HFF-Myc (cell line): ENCODE measurements around the gene TEX2.

Source experiments
- DNase-seq: peaks from one replicate; pipeline ENCODE4 v3.0.0-alpha.2; 2011; ENCODE audit warnings: low read depth; ENCODE audit errors: extremely low read depth
- H3K4me3 ChIP-seq: replicated peaks from 2 replicates; pipeline ENCODE4 v1.5.1; 2011; ENCODE audit warnings: low read depth, mild to moderate bottlenecking, control low read depth, low read length
- TF ChIP-seq, protein P1 (sequence below): IDR thresholded peaks from 2 replicates; pipeline ENCODE4 v1.5.1; 2012; ENCODE audit warnings: mild to moderate bottlenecking, low read depth, low read length, control low read depth; ENCODE audit errors: missing control alignments

TEX2 gene

DNA sequence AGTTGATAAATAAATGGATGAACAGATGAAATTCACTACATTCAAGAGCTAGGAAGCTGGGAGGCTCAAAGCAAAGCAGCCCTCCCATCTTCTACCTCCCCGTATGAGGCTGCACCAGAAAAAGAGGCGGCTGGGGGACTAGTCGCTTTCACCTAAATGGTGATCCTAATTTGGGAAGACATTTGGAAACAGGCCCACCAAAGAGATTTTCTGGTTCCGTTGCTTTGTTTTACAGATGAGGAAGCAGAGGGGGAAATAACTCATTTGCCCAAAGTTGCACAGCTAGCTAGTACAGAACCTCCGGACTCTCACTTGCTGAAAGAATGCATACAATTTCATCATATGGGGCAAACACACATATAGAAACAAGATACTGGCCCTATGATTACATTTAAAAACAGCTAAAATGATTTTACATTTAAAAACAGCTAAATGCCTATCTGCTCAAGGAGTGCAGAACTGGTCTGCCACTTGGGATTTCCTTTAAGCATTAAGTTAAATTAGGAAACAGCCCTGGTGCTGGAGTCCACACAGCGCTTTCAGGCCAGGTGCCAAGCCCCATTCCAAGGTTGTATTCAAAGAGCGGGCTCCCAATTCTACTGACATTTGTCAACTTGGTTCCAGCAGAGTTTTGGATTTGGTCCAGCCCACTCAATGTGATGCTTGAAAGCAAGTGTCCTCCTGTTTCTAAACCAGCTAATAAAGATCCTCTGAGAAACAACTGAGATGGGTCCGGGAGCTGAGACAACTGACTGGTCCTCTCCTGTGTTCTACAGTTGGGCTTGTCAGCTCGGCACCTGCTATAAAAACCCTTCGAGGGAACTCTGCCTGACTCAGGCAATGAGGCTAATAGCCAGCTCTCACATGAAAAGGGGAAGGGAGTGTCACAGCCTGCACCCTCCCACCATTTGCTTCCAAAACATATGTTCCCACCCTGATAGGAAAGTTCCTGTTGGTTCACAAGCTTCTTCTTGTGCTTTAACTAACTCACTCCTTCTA, 144.8 kb downstream of the TEX2 start:
- TF ChIP-seq, protein P1, sequence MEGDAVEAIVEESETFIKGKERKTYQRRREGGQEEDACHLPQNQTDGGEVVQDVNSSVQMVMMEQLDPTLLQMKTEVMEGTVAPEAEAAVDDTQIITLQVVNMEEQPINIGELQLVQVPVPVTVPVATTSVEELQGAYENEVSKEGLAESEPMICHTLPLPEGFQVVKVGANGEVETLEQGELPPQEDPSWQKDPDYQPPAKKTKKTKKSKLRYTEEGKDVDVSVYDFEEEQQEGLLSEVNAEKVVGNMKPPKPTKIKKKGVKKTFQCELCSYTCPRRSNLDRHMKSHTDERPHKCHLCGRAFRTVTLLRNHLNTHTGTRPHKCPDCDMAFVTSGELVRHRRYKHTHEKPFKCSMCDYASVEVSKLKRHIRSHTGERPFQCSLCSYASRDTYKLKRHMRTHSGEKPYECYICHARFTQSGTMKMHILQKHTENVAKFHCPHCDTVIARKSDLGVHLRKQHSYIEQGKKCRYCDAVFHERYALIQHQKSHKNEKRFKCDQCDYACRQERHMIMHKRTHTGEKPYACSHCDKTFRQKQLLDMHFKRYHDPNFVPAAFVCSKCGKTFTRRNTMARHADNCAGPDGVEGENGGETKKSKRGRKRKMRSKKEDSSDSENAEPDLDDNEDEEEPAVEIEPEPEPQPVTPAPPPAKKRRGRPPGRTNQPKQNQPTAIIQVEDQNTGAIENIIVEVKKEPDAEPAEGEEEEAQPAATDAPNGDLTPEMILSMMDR: no peak
- DNase-seq: no peak
- H3K4me3 ChIP-seq: no peak overlapping the region

DNA sequence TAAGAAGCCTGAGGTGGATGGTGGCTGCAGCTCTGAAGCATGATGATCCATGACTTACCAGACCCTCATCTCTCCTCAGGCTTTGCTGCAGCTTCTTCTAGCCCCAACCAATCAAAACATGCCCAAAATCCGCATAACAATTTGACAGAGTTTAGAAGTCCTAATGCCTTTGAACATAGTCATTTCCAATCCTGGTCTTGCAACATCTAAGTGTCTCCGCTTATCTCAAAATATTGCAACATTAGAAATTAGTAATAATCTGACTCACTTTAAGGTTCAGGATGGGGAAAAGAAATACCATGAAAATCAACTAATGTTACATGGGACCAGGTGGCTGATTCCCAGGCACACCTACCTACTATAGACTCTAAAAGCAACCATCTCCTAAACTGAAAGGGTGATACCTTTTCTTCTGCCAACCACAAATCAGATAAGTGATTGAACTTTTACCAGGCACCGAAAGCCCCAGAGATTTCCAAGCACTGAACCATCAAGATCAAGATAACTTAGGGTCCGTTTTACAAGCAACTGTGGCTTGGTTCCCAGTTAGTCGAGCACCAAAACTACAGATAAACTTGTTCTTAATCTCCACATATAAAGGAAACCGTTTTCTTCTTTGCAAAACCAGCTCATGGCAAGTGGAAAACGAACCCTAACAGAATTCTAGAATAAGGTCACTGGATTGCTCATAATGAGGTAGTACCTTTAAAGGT, 147.1 kb downstream of the TEX2 start:
- H3K4me3 ChIP-seq: no peak overlapping the region
- no peak for DNase-seq

DNA sequence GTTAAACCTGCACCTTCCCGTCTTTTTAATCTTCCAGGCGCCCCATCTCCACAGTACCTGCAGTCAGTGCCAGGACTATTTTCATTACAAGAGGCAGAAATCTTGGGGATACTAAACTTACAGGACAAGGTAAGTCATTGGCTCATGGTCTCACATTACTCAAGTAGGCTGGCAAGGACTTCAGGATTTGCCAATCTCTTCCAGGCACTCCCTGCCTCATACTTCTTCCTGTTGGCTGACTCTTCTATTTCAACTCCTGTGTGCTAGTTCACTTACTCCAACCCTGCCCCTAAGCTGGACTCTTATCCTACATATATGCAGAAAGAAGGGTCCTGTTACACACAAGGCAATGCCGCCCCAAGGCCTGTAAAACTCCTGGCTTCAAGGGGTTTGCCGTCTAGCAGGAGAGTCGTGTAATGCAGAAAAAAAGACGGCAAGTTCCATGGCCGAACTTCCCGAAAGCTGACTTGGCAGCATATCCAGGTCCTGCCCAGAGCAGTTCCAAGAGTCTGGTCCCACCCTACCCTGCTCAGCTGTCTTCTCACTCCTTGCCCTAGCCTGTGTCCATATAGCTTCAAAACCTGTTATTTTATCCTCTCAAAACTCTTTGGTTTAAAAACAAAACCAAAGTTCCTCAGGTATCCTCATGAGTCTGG, 147.9 kb downstream of the TEX2 start:
- TF ChIP-seq, protein P1: no peak
- DNase-seq: no peak
- no peak overlapping the region for H3K4me3 ChIP-seq

More for the DNA sequence above, 147.1 kb downstream of the TEX2 start:
- TF ChIP-seq, protein P1: no peak

DNA sequence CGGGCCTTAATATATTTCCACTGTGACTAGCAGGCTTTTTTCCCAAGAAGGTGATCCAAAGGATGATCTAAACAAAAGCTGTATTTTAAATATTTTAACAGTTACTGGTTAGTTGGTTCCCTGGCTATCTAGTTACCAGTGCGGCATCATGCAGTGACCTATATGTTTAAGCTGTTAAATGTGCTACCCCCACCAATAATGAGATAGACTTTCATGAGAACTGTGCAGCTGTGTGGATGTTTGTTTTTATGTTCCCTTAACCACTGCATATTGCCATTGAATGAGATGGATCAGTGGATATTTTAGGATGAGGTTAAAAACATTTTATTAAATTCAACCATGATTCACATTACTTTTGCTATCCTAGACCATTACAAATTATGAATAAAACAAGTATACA, 150.1 kb downstream of the TEX2 start:
- DNase-seq: no peak
- TF ChIP-seq, protein P1: no peak
- H3K4me3 ChIP-seq: no peak overlapping the region

DNA sequence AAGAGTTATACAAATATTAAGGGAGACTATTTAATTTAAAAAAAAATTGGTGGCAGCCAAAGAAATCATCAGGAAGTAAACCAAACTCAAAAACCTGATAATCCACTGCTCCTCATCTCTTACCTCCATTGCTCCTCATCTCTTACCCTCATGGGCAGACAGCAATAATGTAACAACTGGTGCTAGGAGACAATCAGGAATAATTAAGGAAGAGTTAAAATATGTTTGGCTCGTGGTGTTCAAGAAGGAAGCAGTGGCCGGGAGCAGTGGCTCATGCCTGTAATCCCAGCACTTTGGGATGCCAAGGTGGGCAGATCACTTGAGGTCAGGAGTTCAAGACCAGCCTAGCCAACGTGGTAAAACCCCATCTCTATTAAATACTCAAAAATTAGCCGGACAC, 151.2 kb downstream of the TEX2 start:
- H3K4me3 ChIP-seq: no peak overlapping the region
- DNase-seq: no peak
- TF ChIP-seq, protein P1: no peak

DNA sequence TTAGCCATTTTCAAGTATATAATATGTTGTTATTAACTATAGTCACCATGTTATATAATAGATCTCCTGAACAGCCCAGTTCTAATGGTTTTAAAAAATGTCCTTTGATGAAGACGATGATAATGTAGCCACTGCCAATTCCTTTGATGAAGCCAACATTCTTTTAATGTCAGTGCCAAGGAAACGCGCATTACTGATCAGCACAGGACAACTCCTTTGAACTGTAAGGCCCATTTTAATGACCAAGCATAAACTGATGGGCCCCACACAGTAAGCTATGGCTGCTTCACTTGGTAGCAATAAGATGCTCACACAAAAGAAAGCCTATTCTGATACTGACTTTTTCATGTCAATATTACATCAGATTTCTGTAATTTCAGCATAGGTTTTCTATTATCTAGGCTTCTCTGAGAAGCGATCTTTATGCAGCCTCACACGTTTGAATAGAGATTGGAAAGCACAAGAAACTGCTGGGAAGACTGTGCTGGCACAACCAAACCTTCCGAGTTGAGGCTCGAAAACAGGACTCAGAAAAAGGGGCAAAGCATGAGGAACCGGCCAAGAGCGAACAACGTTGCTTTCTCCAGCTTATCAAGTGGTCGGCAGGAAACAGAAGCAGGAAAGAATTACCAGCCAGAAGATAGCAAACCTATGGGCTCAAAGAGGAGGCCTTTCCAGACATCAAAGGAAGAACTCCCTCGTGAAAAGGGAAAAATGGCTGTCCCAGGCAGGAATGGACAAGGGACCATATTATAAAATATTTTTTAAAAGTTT, 152.5 kb downstream of the TEX2 start:
- no peak for DNase-seq
- TF ChIP-seq, protein P1: no peak
- no peak overlapping the region for H3K4me3 ChIP-seq
